ENCODE data around the gene ADM5.

Gene ADM5

GRCh38 chr19:49652551-49653465 lies 36.6 kb upstream of the ADM5 start:
- DNase-seq (ENCODE audit: low spot score in 2 of 2) (no peak), ATAC-seq (replicated peaks; ENCODE audit: extremely low read depth, poor library complexity, severe bottlenecking) (no peak)
- H3K27me3 Mint-ChIP-seq: no peaks in the 10 kb centered on the region
- H3K27ac Mint-ChIP-seq (ENCODE audit: low read depth): no peak overlapping the region
- no peaks in the 10 kb centered on the region for H3K4me1 Mint-ChIP-seq
- no peaks in the 10 kb centered on the region for H3K9me3 Mint-ChIP-seq
- H3K36me3 Mint-ChIP-seq (ENCODE audit: insufficient read depth): peaks cover 29% of the 10 kb centered on the region
- no peak overlapping the region for H3K4me3 Mint-ChIP-seq

GRCh38 chr19:49653466-49653806 lies 36.0 kb upstream of the ADM5 start:
- Mint-ChIP-seq H3K36me3 (ENCODE audit: insufficient read depth) (peaks cover 27% of the 10 kb centered on the region), H3K27me3 (no peaks in the 10 kb centered on the region), H3K4me3 (no peak overlapping the region), H3K9me3 (no peaks in the 10 kb centered on the region), H3K27ac (ENCODE audit: low read depth) (no peak overlapping the region), H3K4me1 (no peaks in the 10 kb centered on the region)
- no peak for DNase-seq (ENCODE audit: low spot score in 2 of 2)
- no peak for ATAC-seq (replicated peaks; ENCODE audit: extremely low read depth, poor library complexity, severe bottlenecking)

- H3K27ac Mint-ChIP-seq (ENCODE audit: low read depth): no peak overlapping the region
- DNase-seq (ENCODE audit: low spot score in 2 of 2): no peak
- H3K4me3 Mint-ChIP-seq: no peak overlapping the region
These were observed 34.8 kb upstream of the ADM5 start for GRCh38 chr19:49654581-49654980.

GRCh38 chr19:49655570-49656455 lies 33.6 kb upstream of the ADM5 start:
- Mint-ChIP-seq H3K4me3 (no peak overlapping the region), H3K9me3 (no peaks in the 10 kb centered on the region), H3K36me3 (ENCODE audit: insufficient read depth) (peaks cover 28% of the 10 kb centered on the region), H3K27ac (ENCODE audit: low read depth) (peak overlapping the region; percentile 55), H3K27me3 (no peaks in the 10 kb centered on the region), H3K4me1 (no peaks in the 10 kb centered on the region)
- ATAC-seq (replicated peaks; ENCODE audit: extremely low read depth, poor library complexity, severe bottlenecking) (peak; percentile 58), DNase-seq (ENCODE audit: low spot score in 2 of 2) (no peak)

More at GRCh38 chr19:49654581-49654980, 34.8 kb upstream of the ADM5 start:
- H3K27me3 Mint-ChIP-seq: no peaks in the 10 kb centered on the region
- no peak for ATAC-seq (replicated peaks; ENCODE audit: extremely low read depth, poor library complexity, severe bottlenecking)
- H3K9me3 Mint-ChIP-seq: no peaks in the 10 kb centered on the region
- H3K36me3 Mint-ChIP-seq (ENCODE audit: insufficient read depth): peaks cover 26% of the 10 kb centered on the region
- H3K4me1 Mint-ChIP-seq: no peaks in the 10 kb centered on the region

- Mint-ChIP-seq H3K9me3 (no peaks in the 10 kb centered on the region), H3K4me3 (no peak overlapping the region), H3K27me3 (no peaks in the 10 kb centered on the region), H3K36me3 (ENCODE audit: insufficient read depth) (peaks cover 30% of the 10 kb centered on the region), H3K4me1 (no peaks in the 10 kb centered on the region), H3K27ac (ENCODE audit: low read depth) (no peak overlapping the region)
- ATAC-seq (replicated peaks; ENCODE audit: extremely low read depth, poor library complexity, severe bottlenecking) (no peak), DNase-seq (ENCODE audit: low spot score in 2 of 2) (no peak)
These were observed 32.8 kb upstream of the ADM5 start for GRCh38 chr19:49656456-49657109.

- no peak for DNase-seq (ENCODE audit: low spot score in 2 of 2)
- Mint-ChIP-seq H3K4me1 (no peaks in the 10 kb centered on the region), H3K9me3 (no peaks in the 10 kb centered on the region), H3K27ac (ENCODE audit: low read depth) (peak overlapping the region; percentile 81), H3K4me3 (no peak overlapping the region), H3K27me3 (no peaks in the 10 kb centered on the region), H3K36me3 (ENCODE audit: insufficient read depth) (peaks cover 30% of the 10 kb centered on the region)
- no peak for ATAC-seq (replicated peaks; ENCODE audit: extremely low read depth, poor library complexity, severe bottlenecking)
These were observed 31.8 kb upstream of the ADM5 start for GRCh38 chr19:49657493-49658138.

GRCh38 chr19:49658139-49658517 lies 31.3 kb upstream of the ADM5 start:
- H3K4me3 Mint-ChIP-seq: no peak overlapping the region

GRCh38 chr19:49658566-49659442 lies 30.6 kb upstream of the ADM5 start:
- Mint-ChIP-seq H3K9me3 (no peaks in the 10 kb centered on the region), H3K4me3 (no peak overlapping the region), H3K27me3 (no peaks in the 10 kb centered on the region), H3K27ac (ENCODE audit: low read depth) (no peak overlapping the region), H3K36me3 (ENCODE audit: insufficient read depth) (peaks cover 32% of the 10 kb centered on the region), H3K4me1 (peaks cover 3% of the 10 kb centered on the region)
- ATAC-seq (replicated peaks; ENCODE audit: extremely low read depth, poor library complexity, severe bottlenecking) (no peak), DNase-seq (ENCODE audit: low spot score in 2 of 2) (no peak)

More at GRCh38 chr19:49658139-49658517, 31.3 kb upstream of the ADM5 start:
- DNase-seq (ENCODE audit: low spot score in 2 of 2) (no peak), ATAC-seq (replicated peaks; ENCODE audit: extremely low read depth, poor library complexity, severe bottlenecking) (no peak)
- peak overlapping the region; percentile 81 for H3K27ac Mint-ChIP-seq (ENCODE audit: low read depth)
- peaks cover 30% of the 10 kb centered on the region for H3K36me3 Mint-ChIP-seq (ENCODE audit: insufficient read depth)
- no peaks in the 10 kb centered on the region for H3K9me3 Mint-ChIP-seq
- no peaks in the 10 kb centered on the region for H3K27me3 Mint-ChIP-seq
- no peaks in the 10 kb centered on the region for H3K4me1 Mint-ChIP-seq

- H3K36me3 Mint-ChIP-seq (ENCODE audit: insufficient read depth): peaks cover 38% of the 10 kb centered on the region
- no peak for DNase-seq (ENCODE audit: low spot score in 2 of 2)
- no peak overlapping the region for H3K4me3 Mint-ChIP-seq
- no peak for ATAC-seq (replicated peaks; ENCODE audit: extremely low read depth, poor library complexity, severe bottlenecking)
- H3K9me3 Mint-ChIP-seq: no peaks in the 10 kb centered on the region
- peaks cover 19% of the 10 kb centered on the region for H3K4me1 Mint-ChIP-seq
- H3K27ac Mint-ChIP-seq (ENCODE audit: low read depth): no peak overlapping the region
- H3K27me3 Mint-ChIP-seq: no peaks in the 10 kb centered on the region
These were observed 28.9 kb upstream of the ADM5 start for GRCh38 chr19:49660338-49660961.

- Mint-ChIP-seq H3K27ac (ENCODE audit: low read depth) (peak overlapping the region; percentile 96), H3K4me1 (peaks cover 35% of the 10 kb centered on the region)
These were observed 27.4 kb upstream of the ADM5 start for GRCh38 chr19:49662011-49662410.

GRCh38 chr19:49663224-49663623 lies 26.2 kb upstream of the ADM5 start:
- Mint-ChIP-seq H3K4me3 (peak overlapping the region; percentile 99), H3K27ac (ENCODE audit: low read depth) (peak overlapping the region; percentile 96), H3K27me3 (no peaks in the 10 kb centered on the region), H3K36me3 (ENCODE audit: insufficient read depth) (peaks cover 44% of the 10 kb centered on the region), H3K9me3 (no peaks in the 10 kb centered on the region), H3K4me1 (peaks cover 39% of the 10 kb centered on the region)
- DNase-seq (ENCODE audit: low spot score in 2 of 2) (no peak), ATAC-seq (replicated peaks; ENCODE audit: extremely low read depth, poor library complexity, severe bottlenecking) (no peak)

More at GRCh38 chr19:49662011-49662410, 27.4 kb upstream of the ADM5 start:
- no peaks in the 10 kb centered on the region for H3K9me3 Mint-ChIP-seq
- no peaks in the 10 kb centered on the region for H3K27me3 Mint-ChIP-seq
- no peak overlapping the region for H3K4me3 Mint-ChIP-seq
- ATAC-seq (replicated peaks; ENCODE audit: extremely low read depth, poor library complexity, severe bottlenecking) (no peak), DNase-seq (ENCODE audit: low spot score in 2 of 2) (no peak)
- peaks cover 46% of the 10 kb centered on the region for H3K36me3 Mint-ChIP-seq (ENCODE audit: insufficient read depth)

Data from central memory CD8-positive, alpha-beta T cell (primary cell).